IMR-90 (cell line): Measurements from ENCODE around the gene STX16. TPM values are rescaled to one million over a fixed set of nuclear protein-coding genes. Genes with fewer than 3 reads are reported as not detected.
A peak's percentile ranks its signal among the peaks of the same experiment; 100 is the strongest.

ENCODE experiments used
- ATAC-seq: fragments of 200-7000 bp; cut with Tn5 transposase; 2 replicates; pipeline ENCODE4 v1.9.1; 2020; ENCODE audit warnings: low read depth, mild to moderate bottlenecking, moderate library complexity
- BruUV-seq: library from RNA; stranded (reverse); fragments of 400-500 nt; replicated peaks from 2 replicates; lab custom pipeline; 2021; lab: Mats Ljungman, UMichigan
- CTCF ChIA-PET: fragments of 300-600 bp; formaldehyde crosslinking; extraction: SDS; loops from one replicate; lab custom pipeline; 2021; ENCODE audit warnings: antibody characterized with exemption; lab: Yijun Ruan, JAX
- POLR2A ChIA-PET: fragments of 300-600 bp; sonication (Branson Sonifier 250); formaldehyde crosslinking; loops from one replicate; lab custom pipeline; 2022; ENCODE audit warnings: antibody characterized with exemption; ENCODE audit not compliant: unreplicated experiment; lab: Charles Lee
- DNase-seq: peaks from one replicate; pipeline ENCODE4 v3.0.0; 2013
- H2AFZ ChIP-seq: replicated peaks from 2 replicates; pipeline ENCODE3; 2013; ENCODE audit warnings: low read length, mild to moderate bottlenecking; ENCODE audit not compliant: poor library complexity
- H2AK5ac ChIP-seq: 2 replicates; pipeline ENCODE4 v1.6.1; 2013; ENCODE audit warnings: low read depth, low read length, inconsistent platforms
- H2AK9ac ChIP-seq: replicated peaks from 2 replicates; pipeline ENCODE3; 2013; ENCODE audit warnings: mild to moderate bottlenecking, low read depth, low read length, moderate library complexity; ENCODE audit not compliant: poor library complexity
- H2BK120ac ChIP-seq: 2 replicates; pipeline ENCODE4 v1.6.1; 2013; ENCODE audit warnings: low read depth, low read length, inconsistent platforms
- H2BK15ac ChIP-seq: 3 replicates; pipeline ENCODE4 v1.6.1; 2013; ENCODE audit warnings: low read depth, low read length, inconsistent platforms
- H2BK20ac ChIP-seq: 2 replicates; pipeline ENCODE4 v1.6.1; 2013; ENCODE audit warnings: low read depth, mild to moderate bottlenecking, inconsistent platforms, low read length, moderate library complexity
- H2BK5ac ChIP-seq: 2 replicates; pipeline ENCODE4 v1.6.1; 2013; ENCODE audit warnings: mild to moderate bottlenecking, low read depth, low read length, inconsistent platforms; ENCODE audit not compliant: poor library complexity, severe bottlenecking
- H3K14ac ChIP-seq: replicated peaks from 2 replicates; pipeline ENCODE4 v1.6.1; 2013; ENCODE audit warnings: low read depth, low read length, inconsistent platforms
- H3K18ac ChIP-seq: 2 replicates; pipeline ENCODE4 v1.6.1; 2013; ENCODE audit warnings: low read depth, low read length, control low read depth
- H3K23ac ChIP-seq: 2 replicates; pipeline ENCODE4 v1.6.1; 2013; ENCODE audit warnings: low read depth, low read length, inconsistent platforms
- H3K27ac ChIP-seq: 2 replicates; pipeline ENCODE4 v1.5.1; 2013; ENCODE audit warnings: mild to moderate bottlenecking, control low read depth, low read length; ENCODE audit not compliant: insufficient read depth
- H3K27me3 ChIP-seq: 2 replicates; pipeline ENCODE4 v1.6.1; 2013; ENCODE audit warnings: low read length; ENCODE audit not compliant: control insufficient read depth, insufficient read depth
- H3K36me3 ChIP-seq: 2 replicates; pipeline ENCODE4 v1.6.1; 2013; ENCODE audit warnings: low read length, mixed read lengths; ENCODE audit not compliant: control insufficient read depth, insufficient read depth
- H3K4ac ChIP-seq: 2 replicates; pipeline ENCODE4 v1.6.1; 2013; ENCODE audit warnings: low read depth, low read length, inconsistent platforms
- H3K4me1 ChIP-seq: 2 replicates; pipeline ENCODE4 v1.6.1; 2013; ENCODE audit warnings: low read length, mixed read lengths; ENCODE audit not compliant: control insufficient read depth, insufficient read depth
- H3K4me2 ChIP-seq: 2 replicates; pipeline ENCODE4 v1.6.1; 2013; ENCODE audit warnings: low read depth, mild to moderate bottlenecking, control low read depth, low read length, moderate library complexity
- H3K4me3 ChIP-seq: 2 replicates; pipeline ENCODE4 v1.5.1; 2013; ENCODE audit warnings: low read depth, mild to moderate bottlenecking, control low read depth, low read length, moderate library complexity; ENCODE audit not compliant: insufficient read depth
- H3K56ac ChIP-seq: 2 replicates; pipeline ENCODE4 v1.6.1; 2013; ENCODE audit warnings: low read length, inconsistent platforms; ENCODE audit not compliant: insufficient read depth; ENCODE audit errors: extremely low read depth
- H3K79me1 ChIP-seq, 2 experiments: 2 replicates each; pipeline ENCODE4 v1.6.1; 2013; ENCODE audit warnings: low read length in 2 of 2, inconsistent platforms in 1 of 2, low read depth in 1 of 2
- H3K9ac ChIP-seq: 2 replicates; pipeline ENCODE4 v1.6.1; 2013; ENCODE audit warnings: low read depth, low read length, control low read depth
- H3K9me1 ChIP-seq: 2 replicates; pipeline ENCODE4 v1.6.1; 2013; ENCODE audit warnings: low read length, inconsistent platforms; ENCODE audit not compliant: insufficient read depth
- H3K9me3 ChIP-seq: 2 replicates; pipeline ENCODE4 v1.6.1; 2013; ENCODE audit warnings: low read length; ENCODE audit not compliant: control insufficient read depth, insufficient read depth
- H4K20me1 ChIP-seq: 2 replicates; pipeline ENCODE4 v1.6.1; 2013; ENCODE audit warnings: low read length, inconsistent platforms; ENCODE audit not compliant: insufficient read depth
- H4K5ac ChIP-seq: 2 replicates; pipeline ENCODE4 v1.6.1; 2013; ENCODE audit warnings: mild to moderate bottlenecking, low read depth, low read length, control low read depth
- H4K8ac ChIP-seq, 2 experiments: 2 replicates each; pipeline ENCODE4 v1.6.1; 2013; ENCODE audit warnings: low read depth in 2 of 2, low read length in 2 of 2, control low read depth in 1 of 2, inconsistent platforms in 1 of 2
- H4K91ac ChIP-seq: 2 replicates; pipeline ENCODE4 v1.6.1; 2013; ENCODE audit warnings: low read depth, low read length, inconsistent platforms; ENCODE audit not compliant: insufficient read depth
- BHLHE40 ChIP-seq: fragments of 150-350 bp; IDR thresholded peaks from 2 replicates; pipeline ENCODE4 v1.6.1; 2016; ENCODE audit warnings: mild to moderate bottlenecking, low read depth, low read length
- CHD1 ChIP-seq: IDR thresholded peaks from 2 replicates; pipeline ENCODE4 v1.6.1; 2012; ENCODE audit warnings: low read depth, low read length, improper control_type of control experiment
- CTCF ChIP-seq: conservative IDR thresholded peaks from 2 replicates; pipeline ENCODE4 v1.5.1; 2012; ENCODE audit warnings: mild to moderate bottlenecking, low read depth, low read length, improper control_type of control experiment
- ELK1 ChIP-seq: fragments of 150-350 bp; IDR thresholded peaks from 2 replicates; pipeline ENCODE4 v1.6.1; 2016; ENCODE audit warnings: low read depth, mild to moderate bottlenecking, low read length, moderate library complexity, borderline replicate concordance
- FOS ChIP-seq: fragments of 150-350 bp; IDR thresholded peaks from 2 replicates; pipeline ENCODE4 v1.6.1; 2016; ENCODE audit warnings: low read depth, low read length
- MAFK ChIP-seq: IDR thresholded peaks from 2 replicates; pipeline ENCODE4 v1.6.1; 2012; ENCODE audit warnings: low read depth, low read length, improper control_type of control experiment
- MAZ ChIP-seq: IDR thresholded peaks from 2 replicates; pipeline ENCODE4 v1.6.1; 2012; ENCODE audit warnings: low read depth, mild to moderate bottlenecking, low read length, improper control_type of control experiment, moderate library complexity, borderline replicate concordance
- MXI1 ChIP-seq: IDR thresholded peaks from 2 replicates; pipeline ENCODE4 v1.6.1; 2012; ENCODE audit warnings: low read depth, mild to moderate bottlenecking, low read length, moderate library complexity, borderline replicate concordance
- NFE2L2 ChIP-seq: fragments of 150-350 bp; IDR thresholded peaks from 2 replicates; pipeline ENCODE4 v1.6.1; 2016; ENCODE audit warnings: low read depth, mild to moderate bottlenecking, low read length
- POLR2A ChIP-seq: IDR thresholded peaks from 2 replicates; pipeline ENCODE4 v1.6.1; 2012; ENCODE audit warnings: mild to moderate bottlenecking, low read depth, low read length
- RAD21 ChIP-seq: IDR thresholded peaks from 2 replicates; pipeline ENCODE4 v1.6.1; 2012; ENCODE audit warnings: low read length, improper control_type of control experiment
- RCOR1 ChIP-seq: IDR thresholded peaks from 2 replicates; pipeline ENCODE4 v1.6.1; 2012; ENCODE audit warnings: mild to moderate bottlenecking, low read length, improper control_type of control experiment; ENCODE audit not compliant: insufficient replicate concordance
- RFX5 ChIP-seq: IDR thresholded peaks from 2 replicates; pipeline ENCODE4 v1.8.0; 2012; ENCODE audit warnings: low read depth, mild to moderate bottlenecking, low read length, moderate library complexity
- USF2 ChIP-seq: fragments of 150-350 bp; IDR thresholded peaks from 2 replicates; pipeline ENCODE4 v1.6.1; 2017; ENCODE audit warnings: mild to moderate bottlenecking, antibody characterized with exemption, low read length, low read depth
- WGBS, 2 experiments: methylation state at CpG; one replicate each; pipeline versions ENCODE4 v1.1.5 to v1.1.7; 2013; ENCODE audit warnings: missing lambda C conversion rate in 2 of 2; ENCODE audit not compliant: insufficient read length in 1 of 2; ENCODE audit errors: extremely low coverage in 2 of 2; 5-methylcytosine and 5-hydroxymethylcytosine counted together
- dilution Hi-C: fragments of 300-500 bp; cut with HindIII; formaldehyde crosslinking; loops from one replicate; pipeline ENCODE4 v1.14.3; 2018; ENCODE audit warnings: low sequenced_read_pairs; ENCODE audit not compliant: unreplicated experiment
- in situ Hi-C: fragments of 300-500 bp; cut with MboI; formaldehyde crosslinking; loops from 3 replicates; pipeline ENCODE4 v1.14.3; 2019; ENCODE audit warnings: low sequenced_read_pairs, inconsistent platforms, mixed read lengths
- intact Hi-C: fragments of 100-400 bp; cut with micrococcal nuclease; formaldehyde crosslinking; loops from 2 replicates; pipeline ENCODE4 v1.10.0; 2022
- polyA plus RNA-seq, 3 experiments: library from polyadenylated mRNA; depleted of rRNA; stranded (reverse); fragments of >200 nt; gene quantifications; 2 replicates each; pipeline ENCODE4 v1.2.3, GENCODE V29; 2012; ENCODE audit warnings: low replicate concordance in 1 of 3
- total RNA-seq: library from RNA; depleted of rRNA; stranded (reverse); fragments of >200 nt; gene quantifications from 2 replicates; pipeline ENCODE4 v1.2.3, GENCODE V29; 2012

STX16 gene
- total and polyA plus RNA-seq, 2 of the 4 experiments (the other 2 are of a cell fraction), result 26.9 to 58.2 TPM

GRCh38 chr20:58711266-58712051 is 60.4 kb downstream of the STX16 start:
- H2BK15ac ChIP-seq, result no peak overlapping the region
- no peak overlapping the region for H4K8ac ChIP-seq
- H2BK5ac ChIP-seq, result no peak overlapping the region
- H4K5ac ChIP-seq, result no peak overlapping the region
- H3K18ac ChIP-seq, result no peak overlapping the region
- POLR2A ChIA-PET, result no interaction called here
- intact Hi-C loops (no loop called here), in situ Hi-C loops (no loop called here), dilution Hi-C loops (no loop called here)
- no peak overlapping the region for H3K4me3 ChIP-seq
- no peak overlapping the region for H2AK5ac ChIP-seq
- H3K14ac ChIP-seq, result no peak overlapping the region
- peak overlapping the region; percentile 14 for H2AFZ ChIP-seq
- no peak overlapping the region for H3K23ac ChIP-seq
- no peaks in the 10 kb centered on the region for H3K27me3 ChIP-seq
- H3K9ac ChIP-seq, result no peak overlapping the region
- H4K20me1 ChIP-seq, result no peaks in the 10 kb centered on the region
- H2BK20ac ChIP-seq, result no peak overlapping the region
- no peak overlapping the region for H3K27ac ChIP-seq
- H3K4ac ChIP-seq, result no peak overlapping the region
- no peaks in the 10 kb centered on the region for H3K79me1 ChIP-seq
- no peak for TF ChIP-seq CHD1
- TF ChIP-seq RCOR1, result no peak
- no peak for TF ChIP-seq MAZ
- TF ChIP-seq CTCF, result no peak
- TF ChIP-seq RFX5, result no peak
- TF ChIP-seq RAD21, result no peak
- TF ChIP-seq FOS, result no peak
- no peak for TF ChIP-seq MAFK
- no peak for TF ChIP-seq POLR2A
- no peak for TF ChIP-seq ELK1
- TF ChIP-seq NFE2L2, result no peak
- TF ChIP-seq MXI1, result no peak
- no peak for TF ChIP-seq USF2
- TF ChIP-seq BHLHE40, result no peak
- WGBS, 2 experiments, result 89% methylated on average over 14 of the region's 21 CpGs; no CpG with 5 or more reads in 1 of the 2 experiments
- DNase-seq (no peak), ATAC-seq (no peak)
- H3K4me1 ChIP-seq, result no peaks in the 10 kb centered on the region
- no peak overlapping the region for H3K4me2 ChIP-seq
- no peaks in the 10 kb centered on the region for H3K36me3 ChIP-seq
- peak overlapping the region; percentile 17; the same call in 1 of the 2 replicates for H3K56ac ChIP-seq
- H3K9me1 ChIP-seq, result no peaks in the 10 kb centered on the region
- H3K9me3 ChIP-seq, result no peaks in the 10 kb centered on the region
- CTCF ChIA-PET, result no interaction called here
- H2BK120ac ChIP-seq, result no peak overlapping the region
- no TSS peak for BruUV-seq
- no peak overlapping the region for H4K91ac ChIP-seq
- H2AK9ac ChIP-seq, result no peak overlapping the region
